HG03521 (cell line): ENCODE data around the gene CEMIP2.
"Not testable (repeated sequence)": the region's sequence is repeated elsewhere in the genome, so short reads cannot be mapped to it uniquely, and the experiment has no call there.

Experiments used
- ATAC-seq: cut with Tn5 transposase; IDR thresholded peaks from one replicate; pipeline ENCODE4 v1.9.1; 2021; ENCODE audit warnings: mild to moderate bottlenecking, moderate library complexity; ENCODE audit not compliant: unreplicated experiment

CEMIP2 gene

GRCh38 chr9:71680189-71680980 lies 87.9 kb downstream of the CEMIP2 start:
- no peak for ATAC-seq

- ATAC-seq, result no peak
These were observed 89.3 kb downstream of the CEMIP2 start for GRCh38 chr9:71678999-71679398.

GRCh38 chr9:71677209-71677608 lies 91.1 kb downstream of the CEMIP2 start:
- ATAC-seq, result no peak

- no peak for ATAC-seq
These were observed 91.9 kb downstream of the CEMIP2 start for GRCh38 chr9:71676460-71676859.

GRCh38 chr9:71675857-71676165 lies 92.5 kb downstream of the CEMIP2 start:
- ATAC-seq, result no peak

GRCh38 chr9:71675105-71675856 lies 93.0 kb downstream of the CEMIP2 start:
- no peak for ATAC-seq

- ATAC-seq, result no peak
These were observed 95.7 kb downstream of the CEMIP2 start for GRCh38 chr9:71672573-71672972.

- no peak for ATAC-seq
These were observed 97.0 kb downstream of the CEMIP2 start for GRCh38 chr9:71671289-71671688.

- no peak for ATAC-seq
These were observed 98.2 kb downstream of the CEMIP2 start for GRCh38 chr9:71670121-71670520.

GRCh38 chr9:71669284-71669995 lies 98.9 kb downstream of the CEMIP2 start:
- no peak for ATAC-seq

- ATAC-seq, result no peak
These were observed 99.6 kb downstream of the CEMIP2 start for GRCh38 chr9:71668717-71669116.

- ATAC-seq, result no peak
These were observed 103.1 kb downstream of the CEMIP2 start for GRCh38 chr9:71665247-71665646.

GRCh38 chr9:71664566-71664965 lies 103.7 kb downstream of the CEMIP2 start:
- ATAC-seq, result no peak

GRCh38 chr9:71663931-71664459 lies 104.3 kb downstream of the CEMIP2 start:
- ATAC-seq, result no peak

- no peak for ATAC-seq
These were observed 105.1 kb downstream of the CEMIP2 start for GRCh38 chr9:71663216-71663615.

- no peak for ATAC-seq
These were observed 106.2 kb downstream of the CEMIP2 start for GRCh38 chr9:71662082-71662481.

GRCh38 chr9:71657276-71657675 lies 111.0 kb downstream of the CEMIP2 start:
- ATAC-seq, result not testable (repeated sequence)

GRCh38 chr9:71656496-71656895 lies 111.8 kb downstream of the CEMIP2 start:
- no peak for ATAC-seq

GRCh38 chr9:71655778-71656177 lies 112.5 kb downstream of the CEMIP2 start:
- ATAC-seq, result no peak

GRCh38 chr9:71655141-71655540 lies 113.2 kb downstream of the CEMIP2 start:
- ATAC-seq, result no peak

GRCh38 chr9:71652480-71652879 lies 115.8 kb downstream of the CEMIP2 start:
- ATAC-seq, result no peak

GRCh38 chr9:71648453-71648852 lies 119.9 kb downstream of the CEMIP2 start:
- ATAC-seq, result no peak
